Fibroblast of lung (primary cell): ENCODE data around the gene TBC1D13. TPM values are rescaled to one million over a fixed set of nuclear protein-coding genes. Genes with fewer than 3 reads are reported as not detected.
"Not testable (repeated sequence)": the region's sequence is repeated elsewhere in the genome, so short reads cannot be mapped to it uniquely, and the experiment has no call there.

Source experiments
- DNase-seq, 2 donors: peaks; one replicate each; pipeline versions ENCODE4 v3.0.0 to v3.0.0-alpha.2; 2010; ENCODE audit warnings: low read depth in 2 of 2
- H2AFZ ChIP-seq: 2 replicates; pipeline ENCODE4 v1.5.1; 2012; ENCODE audit warnings: low read length, control low read depth, inconsistent platforms
- H3K27ac ChIP-seq: 2 replicates; pipeline ENCODE4 v1.5.1; 2011; ENCODE audit warnings: low read length, control low read depth; ENCODE audit not compliant: insufficient read depth
- H3K27me3 ChIP-seq: 2 replicates; pipeline ENCODE4 v1.5.1; 2011; ENCODE audit warnings: mild to moderate bottlenecking, low read length; ENCODE audit not compliant: control insufficient read depth, insufficient read depth
- H3K36me3 ChIP-seq: 2 replicates; pipeline ENCODE4 v1.5.1; 2011; ENCODE audit warnings: low read length; ENCODE audit not compliant: control insufficient read depth, insufficient read depth
- H3K4me1 ChIP-seq: 2 replicates; pipeline ENCODE4 v1.5.1; 2011; ENCODE audit warnings: low read length; ENCODE audit not compliant: control insufficient read depth, insufficient read depth; ENCODE audit errors: extremely low read depth
- H3K4me2 ChIP-seq: 2 replicates; pipeline ENCODE4 v1.5.1; 2011; ENCODE audit warnings: low read length, control low read depth; ENCODE audit not compliant: insufficient read depth; ENCODE audit errors: extremely low read depth
- H3K4me3 ChIP-seq, 4 experiments: fragments of 200-600 bp in 1 of 4; sonication (generic) in 1 of 4; replicated peaks in 1 of 4; 2 replicates each; pipeline ENCODE4 v1.5.1; 2011 to 2016; ENCODE audit warnings: low read length in 4 of 4, low read depth in 3 of 4, mild to moderate bottlenecking in 3 of 4, control low read depth in 2 of 4, inconsistent platforms in 1 of 4, mixed read lengths in 1 of 4; ENCODE audit not compliant: insufficient read depth in 1 of 4; ENCODE audit errors: control extremely low read depth in 1 of 4
- H3K79me2 ChIP-seq: 2 replicates; pipeline ENCODE4 v1.5.1; 2012; ENCODE audit warnings: mild to moderate bottlenecking, low read length, inconsistent platforms; ENCODE audit not compliant: control insufficient read depth, insufficient read depth
- H3K9ac ChIP-seq: 2 replicates; pipeline ENCODE4 v1.5.1; 2011; ENCODE audit warnings: mild to moderate bottlenecking, low read length, control low read depth; ENCODE audit not compliant: insufficient read depth
- H3K9me3 ChIP-seq: 2 replicates; pipeline ENCODE4 v1.5.1; 2012; ENCODE audit warnings: low read depth, low read length; ENCODE audit not compliant: control insufficient read depth, insufficient read depth
- H4K20me1 ChIP-seq: 2 replicates; pipeline ENCODE4 v1.5.1; 2011; ENCODE audit warnings: low read length; ENCODE audit not compliant: control insufficient read depth, insufficient read depth; ENCODE audit errors: extremely low read depth
- EZH2 ChIP-seq: IDR thresholded peaks from 2 replicates; pipeline ENCODE4 v1.5.1; 2012; ENCODE audit warnings: low read length, control low read depth, mild to moderate bottlenecking; ENCODE audit errors: missing control alignments
- polyA plus RNA-seq, 2 donors: library from polyadenylated mRNA; depleted of rRNA in 1 of 2; stranded (reverse) in 1 of 2; unstranded in 1 of 2; fragments of >200 nt; gene quantifications; 2 replicates each; pipeline ENCODE4 v1.2.1, GENCODE V29; 2011 to 2012; ENCODE audit warnings: missing spikeins in 1 of 2
- total RNA-seq: library from RNA; depleted of rRNA; stranded (reverse); fragments of >200 nt; gene quantifications from 2 replicates; pipeline ENCODE4 v1.2.1, GENCODE V29; 2014
- TF ChIP-seq, protein P1 (sequence below), 2 donors: IDR thresholded peaks in 1 of 2; conservative IDR thresholded peaks in 1 of 2; 1 replicate in 1 of 2; 2 replicates in 1 of 2; pipeline ENCODE4 v1.5.1; 2011 to 2012; ENCODE audit warnings: low read length in 2 of 2, control low read depth in 1 of 2, inconsistent platforms in 1 of 2, low read depth in 1 of 2, mild to moderate bottlenecking in 1 of 2

The TBC1D13 gene
- total and polyA plus RNA-seq, 2 donors (not counting 1 experiment from before 2014, with no cell fraction given) = 9.2 to 20.6 TPM

DNA sequence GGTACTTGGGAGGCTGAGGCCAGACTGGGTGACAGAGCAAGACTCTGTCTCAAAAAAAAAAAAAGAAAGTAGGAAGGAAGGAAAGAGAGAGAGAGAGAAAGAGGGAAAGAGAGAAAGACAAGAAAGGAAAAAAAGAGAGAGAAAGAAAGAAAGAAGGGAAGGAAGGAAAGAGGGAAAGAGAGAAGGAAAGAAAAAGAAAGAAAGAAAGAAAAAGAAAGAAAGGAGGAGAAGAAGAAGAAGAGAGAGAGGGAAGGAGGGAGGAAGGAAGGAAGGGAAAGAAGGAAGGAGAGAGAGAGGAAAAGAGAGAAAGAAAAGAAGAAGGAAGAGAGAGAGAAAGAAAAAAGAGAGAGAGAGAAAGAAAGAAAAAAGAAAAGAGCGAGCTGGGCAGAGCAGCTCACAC is 12.2 kb upstream of the TBC1D13 start:
- no peaks in the 10 kb centered on the region for H4K20me1 ChIP-seq
- TF ChIP-seq, protein P1, sequence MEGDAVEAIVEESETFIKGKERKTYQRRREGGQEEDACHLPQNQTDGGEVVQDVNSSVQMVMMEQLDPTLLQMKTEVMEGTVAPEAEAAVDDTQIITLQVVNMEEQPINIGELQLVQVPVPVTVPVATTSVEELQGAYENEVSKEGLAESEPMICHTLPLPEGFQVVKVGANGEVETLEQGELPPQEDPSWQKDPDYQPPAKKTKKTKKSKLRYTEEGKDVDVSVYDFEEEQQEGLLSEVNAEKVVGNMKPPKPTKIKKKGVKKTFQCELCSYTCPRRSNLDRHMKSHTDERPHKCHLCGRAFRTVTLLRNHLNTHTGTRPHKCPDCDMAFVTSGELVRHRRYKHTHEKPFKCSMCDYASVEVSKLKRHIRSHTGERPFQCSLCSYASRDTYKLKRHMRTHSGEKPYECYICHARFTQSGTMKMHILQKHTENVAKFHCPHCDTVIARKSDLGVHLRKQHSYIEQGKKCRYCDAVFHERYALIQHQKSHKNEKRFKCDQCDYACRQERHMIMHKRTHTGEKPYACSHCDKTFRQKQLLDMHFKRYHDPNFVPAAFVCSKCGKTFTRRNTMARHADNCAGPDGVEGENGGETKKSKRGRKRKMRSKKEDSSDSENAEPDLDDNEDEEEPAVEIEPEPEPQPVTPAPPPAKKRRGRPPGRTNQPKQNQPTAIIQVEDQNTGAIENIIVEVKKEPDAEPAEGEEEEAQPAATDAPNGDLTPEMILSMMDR (conservative IDR thresholded peaks at IDR 0.05 in 1 of 2, IDR thresholded peaks at IDR 0.05 in 1 of 2; ENCODE audit: low read depth in 1 of 2, low read length in 2 of 2) = no peak
- TF ChIP-seq EZH2 = no peak

DNA sequence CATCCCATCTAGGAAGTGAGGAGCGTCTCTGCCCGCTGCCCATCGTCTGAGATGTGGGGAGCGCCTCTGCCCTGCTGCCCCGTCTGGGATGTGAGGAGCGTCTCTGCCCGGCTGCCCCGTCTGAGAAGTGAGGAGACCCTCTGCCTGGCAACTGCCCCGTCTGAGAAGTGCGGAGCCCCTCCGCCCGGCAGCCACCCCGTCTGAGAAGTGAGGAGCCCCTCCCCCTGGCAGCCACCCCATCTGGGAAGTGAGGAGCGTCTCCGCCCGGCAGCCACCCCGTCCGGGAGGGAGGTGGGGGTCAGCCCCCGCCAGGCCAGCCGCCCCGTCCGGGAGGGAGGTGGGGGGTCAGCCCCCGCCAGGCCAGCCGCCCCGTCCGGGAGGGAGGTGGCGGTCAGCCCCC is 7.0 kb upstream of the TBC1D13 start:
- H3K27ac ChIP-seq, H3K9ac ChIP-seq, DNase-seq, H3K36me3 ChIP-seq, H3K4me2 ChIP-seq, H2AFZ ChIP-seq, H4K20me1 ChIP-seq, H3K9me3 ChIP-seq, H3K27me3 ChIP-seq, H3K4me1 ChIP-seq, H3K79me2 ChIP-seq, H3K4me3 ChIP-seq: not testable (repeated sequence)

More for the DNA sequence above, 12.2 kb upstream of the TBC1D13 start:
- Histone ChIP-seq H3K4me3 (no peak overlapping the region), H3K27me3 (no peaks in the 10 kb centered on the region), H3K4me2 (no peak overlapping the region), H3K79me2 (peaks cover 5% of the 10 kb centered on the region), H2AFZ (no peak overlapping the region), H3K9ac (no peak overlapping the region), H3K4me1 (peaks cover 2% of the 10 kb centered on the region), H3K9me3 (no peaks in the 10 kb centered on the region), H3K27ac (no peak overlapping the region), H3K36me3 (no peaks in the 10 kb centered on the region)
- DNase-seq = no peak

DNA sequence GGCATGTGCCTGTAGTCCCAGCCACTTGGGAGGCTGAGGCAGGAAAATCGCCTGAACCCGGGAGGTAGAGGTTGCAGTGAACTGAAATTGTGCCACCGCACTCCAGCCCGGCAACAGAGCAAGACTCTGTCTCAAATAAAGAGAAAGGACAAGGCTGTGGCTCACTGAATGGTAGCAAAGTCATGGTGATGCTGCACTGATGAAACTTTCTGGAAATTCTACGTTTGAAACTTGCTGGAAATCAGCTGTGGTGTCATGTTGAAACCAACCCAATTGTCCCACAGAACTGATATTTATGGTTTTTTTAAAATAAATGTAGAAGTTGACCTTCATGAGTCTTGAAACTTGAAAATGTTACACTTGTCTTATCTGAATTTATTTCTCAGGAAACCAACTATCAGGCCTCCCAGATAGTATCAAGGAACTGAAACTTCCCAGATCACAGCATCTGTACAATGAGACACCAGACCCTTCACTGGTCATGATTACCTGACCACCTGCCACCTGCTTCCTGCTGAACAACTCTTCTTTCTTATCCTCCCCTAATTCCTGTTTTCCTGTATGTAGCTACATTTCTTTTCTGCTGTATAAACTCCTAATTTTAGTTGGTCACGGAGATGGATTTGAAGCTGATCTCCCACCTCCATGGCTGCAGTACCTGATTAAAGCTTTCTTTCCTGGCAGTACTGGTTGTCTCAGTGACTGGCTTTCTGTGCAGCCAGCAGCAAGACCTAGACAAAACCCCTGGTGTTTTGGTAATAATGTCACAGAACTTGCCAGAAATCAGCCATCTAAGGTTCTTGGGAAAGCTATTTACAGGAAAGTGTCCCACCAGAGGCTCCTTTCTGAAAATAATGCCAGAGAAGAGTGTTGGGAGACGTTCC is 5.6 kb upstream of the TBC1D13 start:
- no peak overlapping the region for H3K4me2 ChIP-seq
- H3K79me2 ChIP-seq = no peaks in the 10 kb centered on the region
- no peaks in the 10 kb centered on the region for H3K36me3 ChIP-seq
- no peaks in the 10 kb centered on the region for H3K27me3 ChIP-seq
- H3K4me1 ChIP-seq = no peaks in the 10 kb centered on the region
- no peak overlapping the region for H3K9ac ChIP-seq
- no peaks in the 10 kb centered on the region for H4K20me1 ChIP-seq
- DNase-seq = no peak
- no peak overlapping the region for H2AFZ ChIP-seq
- TF ChIP-seq EZH2 = no peak
- TF ChIP-seq, protein P1 (conservative IDR thresholded peaks at IDR 0.05 in 1 of 2, IDR thresholded peaks at IDR 0.05 in 1 of 2; ENCODE audit: low read depth in 1 of 2, low read length in 2 of 2) = no peak
- H3K4me3 ChIP-seq = no peak overlapping the region
- no peaks in the 10 kb centered on the region for H3K9me3 ChIP-seq
- H3K27ac ChIP-seq = no peak overlapping the region
